T-helper 1 cell treated with Interleukin-12 subunit alpha and Interleukin-12 subunit beta and Interleukin-4 antibody, amounts not matched to agents 30 ng/mL and 1 ng/mL, for 36 hours (primary cell): ENCODE measurements around the gene NXT1. TPM values are rescaled to one million over a fixed set of nuclear protein-coding genes. Genes with fewer than 3 reads are reported as not detected.

Source experiments
- intact Hi-C: fragments of 100-400 bp; cut with micrococcal nuclease; formaldehyde crosslinking; loops from one replicate; pipeline ENCODE4 v1.15.1; 2024
- total RNA-seq: library from RNA; stranded (reverse); gene quantifications from 2 replicates; pipeline ENCODE4 v1.2.3, GENCODE V29; 2022

Gene NXT1
- total RNA-seq, 1 donor from 2014 or later: 40.4 TPM

DNA sequence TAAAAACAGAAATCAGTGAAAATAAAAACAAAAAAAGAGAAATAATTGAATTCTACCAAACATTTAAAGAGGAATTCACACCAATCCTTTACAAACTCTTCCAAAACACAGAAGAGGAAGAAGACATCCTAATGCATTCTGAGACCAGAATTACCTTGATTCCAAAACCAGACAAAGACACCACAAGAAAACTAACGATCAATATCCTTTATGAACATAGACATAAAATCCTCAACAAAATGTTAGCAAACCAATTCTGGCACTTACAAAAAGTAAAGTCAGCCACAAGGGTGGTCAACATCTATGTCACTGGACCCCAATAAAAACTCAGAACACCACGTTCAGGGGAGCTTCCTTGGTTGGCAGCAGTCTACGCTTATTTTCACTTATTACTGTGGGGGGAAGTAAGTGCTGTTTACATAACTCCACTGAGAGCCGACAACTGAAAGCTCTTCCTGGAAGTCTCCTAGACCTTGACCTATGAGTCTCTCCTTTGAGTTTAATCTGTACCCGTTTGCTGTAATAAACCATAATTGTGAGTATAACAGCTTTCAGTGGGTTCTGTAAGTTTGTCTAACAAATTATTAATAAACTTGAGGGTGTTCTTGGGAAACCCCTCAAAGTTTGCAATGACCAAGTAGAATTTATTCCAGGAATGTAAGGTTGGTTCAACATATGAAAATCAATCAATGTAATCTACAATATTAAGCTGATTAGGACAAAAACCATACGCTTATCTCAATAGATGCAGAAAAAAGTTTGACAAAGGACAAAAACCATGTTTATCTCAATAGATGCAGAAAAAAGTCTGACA, 35.9 kb downstream of the NXT1 start:
- intact Hi-C loops: no loop called here

- intact Hi-C loops: no loop called here
These were observed 36.5 kb downstream of the NXT1 start for GRCh38 chr20:23387118-23387443.

GRCh38 chr20:23390091-23390774, 39.6 kb downstream of the NXT1 start:
- intact Hi-C loops: no loop called here

GRCh38 chr20:23391707-23392310, 41.2 kb downstream of the NXT1 start:
- intact Hi-C loops: no loop called here

DNA sequence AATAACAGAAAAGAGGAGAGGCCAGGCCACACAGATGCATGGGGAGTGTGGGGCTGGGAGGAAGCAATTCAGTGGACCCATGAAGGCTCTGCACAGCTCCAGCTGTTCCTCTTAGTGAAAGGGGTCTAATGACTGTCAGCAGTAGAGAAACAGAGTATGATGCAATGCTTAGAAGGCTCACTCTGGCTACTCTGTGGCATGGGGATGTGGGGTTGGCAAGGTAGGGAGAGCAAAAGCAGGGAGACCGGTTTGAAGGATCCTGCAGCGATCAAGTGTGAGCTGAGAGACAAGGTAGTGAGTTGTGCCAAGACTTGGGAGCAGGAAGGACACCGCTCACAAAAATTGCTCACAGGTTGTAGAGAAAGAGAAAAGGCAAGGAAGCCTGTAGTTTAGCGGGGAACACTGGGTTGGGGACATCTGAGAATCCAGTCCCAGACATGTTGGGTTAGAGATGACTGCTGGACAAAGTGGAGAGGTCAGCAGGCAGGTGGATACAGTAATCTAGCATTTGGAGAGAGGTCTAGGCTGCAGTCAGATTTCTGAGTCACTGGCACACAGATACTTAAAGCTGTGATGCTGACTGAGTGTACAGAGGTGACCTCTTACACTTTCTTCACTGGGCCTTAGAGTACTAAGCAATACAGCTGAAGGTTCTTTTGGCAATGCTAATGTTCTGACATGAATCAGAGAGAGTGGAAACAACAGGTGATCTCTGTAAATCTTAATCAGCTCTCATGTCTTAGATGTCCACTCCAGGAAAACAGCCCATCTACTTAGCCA, 43.6 kb downstream of the NXT1 start:
- intact Hi-C loops: no loop called here

- intact Hi-C loops: no loop called here
These were observed 46.5 kb downstream of the NXT1 start for GRCh38 chr20:23396950-23397627.

DNA sequence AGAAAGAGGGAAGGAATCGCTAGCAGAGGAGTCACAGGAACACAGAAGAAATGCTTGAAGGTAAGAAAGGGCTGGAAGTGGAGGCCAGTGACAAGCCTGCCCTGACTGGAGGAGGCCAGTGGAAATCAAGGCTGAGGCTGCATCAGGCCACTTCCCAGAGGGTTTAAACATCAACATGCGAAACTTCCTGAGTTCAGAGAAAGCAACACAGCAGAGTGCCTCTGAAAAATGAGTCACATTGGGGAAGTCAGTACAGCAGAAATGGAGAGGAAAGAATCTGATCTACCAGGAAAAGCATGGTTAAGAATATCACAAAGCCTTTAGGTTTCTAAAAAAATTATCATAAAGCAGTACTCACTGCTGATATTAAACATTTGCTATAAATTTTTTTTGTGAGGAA, 47.4 kb downstream of the NXT1 start:
- intact Hi-C loops: loop anchor here (2.0 kb wide), 3 partner anchors 15 to 47 kb away; partner anchors contain the start of genes GZF1 and NXT1

DNA sequence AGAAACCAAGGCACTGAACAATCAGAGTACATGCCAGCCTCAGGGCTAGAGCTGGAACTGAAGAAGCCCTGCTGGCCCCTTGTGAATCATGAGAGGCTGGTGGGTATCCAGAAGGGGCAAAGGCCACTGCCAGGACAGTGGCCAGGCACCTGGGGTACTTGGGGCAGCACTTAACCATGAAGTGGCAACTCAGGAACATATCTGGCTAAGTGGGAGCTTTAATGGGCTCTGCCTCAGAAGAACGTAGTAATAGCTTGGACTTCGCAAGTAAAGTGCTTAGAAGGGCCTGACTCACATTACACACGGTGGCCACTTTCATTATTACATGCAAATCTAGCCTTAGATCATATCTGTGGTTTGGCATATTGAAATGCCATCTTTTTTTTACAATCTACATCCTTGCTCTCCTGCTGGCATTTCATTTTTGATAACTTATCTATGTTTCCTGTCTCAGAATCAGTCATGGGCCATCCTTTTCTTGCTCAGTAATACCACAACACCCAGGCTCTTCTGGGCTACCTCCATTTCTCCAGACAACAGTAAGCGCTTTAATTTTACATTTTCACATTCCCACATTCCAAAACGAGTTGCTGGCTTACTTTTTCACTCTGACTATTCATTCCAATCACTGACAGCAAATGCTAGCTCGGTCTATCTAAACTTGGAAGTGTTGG, 49.1 kb downstream of the NXT1 start:
- intact Hi-C loops: loop anchor here (1.0 to 2.0 kb wide), 5 partner anchors 9 to 49 kb away; partner anchors contain the start of genes GZF1 and NXT1

GRCh38 chr20:23401051-23401450, 50.5 kb downstream of the NXT1 start:
- intact Hi-C loops: no loop called here

- intact Hi-C loops: no loop called here
These were observed 53.2 kb downstream of the NXT1 start for GRCh38 chr20:23403751-23404150.

DNA sequence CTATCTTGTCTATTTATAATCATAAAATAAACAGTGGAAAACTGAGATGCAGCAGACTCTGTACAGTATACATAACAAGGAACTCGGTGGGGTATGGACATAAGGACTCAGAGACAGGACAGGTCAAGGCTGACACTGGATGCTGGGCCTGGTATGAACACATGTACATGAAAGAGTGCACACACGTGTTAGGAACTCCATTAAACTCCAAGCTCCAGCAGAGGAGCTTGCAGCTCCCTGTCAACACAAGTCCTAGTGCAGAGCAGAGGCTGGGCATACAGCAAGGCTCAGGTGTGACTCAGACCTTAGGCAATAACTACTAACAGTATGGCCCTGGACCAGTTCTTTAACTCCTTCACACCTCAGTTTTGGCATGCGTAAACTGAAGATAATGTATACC, 53.6 kb downstream of the NXT1 start:
- intact Hi-C loops: no loop called here

Other genes with a start within 250 kb of the NXT1 start
- 14.0 and 17.9 TPM in 2 replicates for gene GZF1, start 11.4 kb downstream of the NXT1 start, total RNA-seq
- gene NAPB, start 70.7 kb downstream of the NXT1 start, total RNA-seq: 20.8 and 23.7 TPM in 2 replicates
- not detected in 2 replicates for gene CSTL1, start 88.9 kb downstream of the NXT1 start, total RNA-seq
- gene CST11, start 102.1 kb downstream of the NXT1 start, total RNA-seq: not detected in 2 replicates
- gene CST8, start 140.3 kb downstream of the NXT1 start, total RNA-seq: not detected in 2 replicates
- gene CST9L, start 217.7 kb downstream of the NXT1 start, total RNA-seq: not detected in 2 replicates